Activated CD4-positive, alpha-beta T cell treated with anti-CD3 and anti-CD28 coated beads, Interleukin-2, amount 50 U/mL, for 4 hours (primary cell): ENCODE results near the gene CASP2.

Experiments used
- DNase-seq, 2 experiments: peaks; one replicate each; pipeline ENCODE4 v3.0.0-alpha.2; 2020

Gene CASP2

DNA sequence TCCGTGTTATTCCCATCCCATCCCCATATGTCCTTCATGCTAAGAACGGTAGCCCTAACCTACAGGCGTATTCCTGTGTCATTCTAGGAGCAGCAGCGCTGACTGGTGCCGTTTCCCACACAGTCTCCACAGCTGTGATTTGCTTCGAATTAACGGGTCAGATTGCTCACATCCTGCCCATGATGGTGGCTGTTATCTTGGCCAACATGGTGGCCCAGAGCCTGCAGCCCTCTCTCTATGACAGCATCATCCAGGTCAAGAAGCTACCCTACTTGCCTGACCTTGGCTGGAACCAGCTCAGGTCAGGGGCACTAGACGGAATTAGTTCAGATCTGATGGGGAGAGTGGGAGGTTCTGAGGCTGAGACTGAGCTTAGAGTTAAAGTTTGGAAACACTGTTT, 53.7 kb downstream of the CASP2 start:
- DNase-seq: no peak

DNA sequence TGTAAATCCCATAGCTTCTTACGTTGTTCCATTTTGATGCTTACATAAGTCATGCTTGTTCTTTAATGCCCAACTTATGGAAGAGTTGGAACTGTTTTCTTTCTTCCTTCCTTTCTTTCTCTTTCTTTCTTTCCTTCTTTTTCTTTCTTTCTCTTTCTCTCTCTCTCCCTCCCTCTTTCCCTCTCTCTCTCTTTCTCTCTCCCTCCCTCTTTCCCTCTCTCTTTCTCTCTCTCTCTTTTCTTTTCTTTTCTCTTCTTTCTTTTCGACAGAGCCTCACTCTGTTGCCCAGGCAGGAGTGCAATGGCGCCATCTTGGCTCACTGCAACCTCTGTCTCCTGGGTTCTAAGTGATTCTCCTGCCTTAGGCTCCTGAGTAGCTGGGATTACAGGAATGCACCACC, 55.4 kb downstream of the CASP2 start:
- DNase-seq: no peak

DNA sequence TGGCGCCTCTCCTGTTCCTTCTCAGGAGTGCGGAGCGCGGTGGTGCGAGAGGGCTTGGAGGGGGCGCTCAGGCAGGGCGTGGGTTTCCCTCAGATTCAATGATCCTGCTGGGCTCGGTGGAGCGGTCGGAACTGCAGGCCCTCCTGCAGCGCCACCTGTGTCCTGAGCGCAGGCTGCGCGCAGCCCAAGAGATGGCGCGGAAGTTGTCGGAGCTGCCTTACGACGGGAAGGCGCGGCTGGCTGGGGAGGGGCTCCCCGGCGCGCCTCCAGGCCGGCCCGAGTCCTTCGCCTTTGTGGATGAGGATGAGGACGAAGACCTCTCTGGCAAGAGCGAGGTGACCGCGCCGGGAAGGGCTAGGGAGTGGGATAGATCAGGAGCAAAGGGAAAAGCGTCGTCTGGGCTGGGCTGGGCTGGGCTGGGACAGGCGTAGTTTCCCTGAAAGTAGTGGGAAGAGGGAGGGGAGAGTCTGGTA, 57.3 kb downstream of the CASP2 start:
- DNase-seq: peak; percentile 49 to 60

DNA sequence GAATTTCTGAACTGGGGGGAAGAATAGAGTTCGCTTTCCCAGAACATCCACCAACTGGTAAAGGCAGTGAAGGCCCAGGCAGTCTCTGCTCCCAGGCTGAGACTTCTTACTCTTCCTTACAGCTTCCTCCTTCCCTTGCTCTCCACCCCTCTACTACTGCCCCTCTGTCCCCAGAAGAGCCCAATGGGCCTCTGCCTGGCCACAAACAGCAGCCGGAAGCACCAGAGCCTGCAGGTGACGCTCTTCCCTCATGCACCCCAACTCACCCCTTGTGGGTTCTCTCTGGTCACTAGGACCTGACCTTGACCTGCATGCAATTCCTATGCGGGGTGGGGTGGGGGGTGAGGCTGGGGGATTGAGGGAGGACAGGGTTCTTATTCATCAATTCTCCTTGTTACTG, 57.9 kb downstream of the CASP2 start:
- DNase-seq: no peak

DNA sequence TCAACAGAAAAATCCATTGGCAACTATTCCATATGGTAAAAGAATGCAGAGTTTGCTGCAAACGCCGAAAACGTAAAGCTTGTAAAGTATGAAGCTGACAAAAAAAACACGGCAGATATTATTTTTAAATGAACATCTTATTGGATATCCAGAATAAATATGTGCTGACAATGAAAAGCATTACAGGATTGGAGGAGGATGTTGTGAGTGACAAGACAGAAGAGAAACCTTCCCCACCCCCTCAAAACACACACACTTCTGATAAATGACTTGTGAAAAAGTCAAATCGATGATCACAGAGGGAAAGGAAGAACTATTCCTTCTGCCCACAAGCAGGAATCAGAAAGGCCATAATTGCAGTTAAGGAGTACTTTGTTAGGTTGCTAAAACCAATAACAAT, 59.8 kb downstream of the CASP2 start:
- no peak for DNase-seq

DNA sequence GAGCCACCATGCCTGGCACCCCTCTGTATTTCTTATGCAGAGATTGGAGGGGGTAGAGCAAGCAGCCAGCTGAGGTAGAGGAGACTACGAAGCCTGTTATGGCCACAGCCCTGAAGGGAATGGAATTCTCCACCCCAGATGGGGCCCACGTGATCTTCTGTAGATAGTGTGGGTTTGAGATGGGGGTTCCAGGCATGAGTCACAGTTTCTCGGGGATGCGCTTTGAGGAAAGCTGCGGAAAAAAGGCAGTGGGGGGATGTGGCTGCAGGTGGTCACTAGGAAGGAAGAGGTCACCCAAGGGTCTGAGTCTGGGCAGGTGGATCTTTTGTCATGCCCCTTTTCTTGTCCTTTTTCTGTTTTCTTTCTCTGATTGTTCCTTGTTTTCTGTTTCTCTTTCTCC, 62.9 kb downstream of the CASP2 start:
- DNase-seq: no peak

DNA sequence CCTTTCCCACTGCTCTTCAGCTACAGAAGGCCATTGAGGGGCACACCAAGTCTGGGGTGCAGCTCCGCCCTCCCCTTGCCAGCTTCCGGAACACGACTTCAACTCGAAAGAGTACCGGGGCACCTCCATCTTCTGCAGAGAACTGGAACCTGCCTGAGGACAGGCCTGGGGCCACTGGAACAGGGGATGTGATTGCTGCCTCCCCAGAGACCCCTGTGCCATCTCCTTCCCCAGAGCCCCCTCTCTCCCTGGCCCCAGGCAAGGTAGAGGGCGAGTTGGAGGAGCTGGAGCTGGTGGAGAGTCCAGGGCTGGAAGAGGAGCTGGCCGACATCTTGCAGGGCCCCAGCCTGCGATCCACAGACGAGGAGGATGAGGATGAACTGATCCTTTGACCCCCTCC, 63.4 kb downstream of the CASP2 start:
- DNase-seq: no peak

DNA sequence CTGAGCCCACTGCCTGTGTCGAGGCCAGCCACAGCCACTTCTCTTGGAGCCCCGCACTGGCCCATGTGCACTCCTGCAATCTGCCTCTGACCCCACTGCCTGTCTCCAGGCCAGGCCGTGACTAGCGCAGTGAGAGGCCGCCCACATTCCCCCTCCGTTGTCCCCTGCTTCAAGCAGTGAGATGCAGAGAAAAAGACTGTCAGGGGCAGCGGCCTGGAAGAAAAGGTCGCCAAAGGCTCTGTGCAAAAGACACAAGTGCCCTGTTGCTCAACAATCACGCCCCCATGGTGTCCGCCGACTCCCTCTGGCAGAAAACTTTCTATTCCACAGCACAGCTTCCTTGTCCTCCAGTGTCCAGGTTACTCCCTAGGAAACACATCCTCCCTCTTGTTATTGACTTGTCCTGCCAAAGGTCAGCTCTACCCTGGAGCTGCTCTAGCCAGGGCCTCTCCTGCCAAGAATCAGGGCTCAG, 64.4 kb downstream of the CASP2 start:
- no peak for DNase-seq

DNA sequence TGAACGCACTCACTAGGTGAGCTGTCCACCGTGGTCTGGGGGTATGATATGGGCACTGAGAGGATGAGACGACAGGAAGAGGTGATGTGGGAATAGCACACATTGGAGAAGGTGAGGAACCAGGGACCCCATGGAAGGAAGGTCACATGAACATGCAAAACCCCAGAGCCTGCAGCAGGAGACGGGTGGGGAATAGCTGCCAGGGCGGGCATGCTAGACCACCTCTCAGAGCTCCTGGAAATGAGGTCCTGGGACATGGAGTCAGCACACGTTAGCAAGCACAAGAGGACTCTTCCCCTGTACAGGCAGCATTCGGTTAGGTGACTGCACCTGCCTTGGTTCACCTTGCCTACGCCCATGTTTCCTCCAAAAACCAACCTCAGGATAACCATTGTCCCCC, 66.2 kb downstream of the CASP2 start:
- DNase-seq: no peak

DNA sequence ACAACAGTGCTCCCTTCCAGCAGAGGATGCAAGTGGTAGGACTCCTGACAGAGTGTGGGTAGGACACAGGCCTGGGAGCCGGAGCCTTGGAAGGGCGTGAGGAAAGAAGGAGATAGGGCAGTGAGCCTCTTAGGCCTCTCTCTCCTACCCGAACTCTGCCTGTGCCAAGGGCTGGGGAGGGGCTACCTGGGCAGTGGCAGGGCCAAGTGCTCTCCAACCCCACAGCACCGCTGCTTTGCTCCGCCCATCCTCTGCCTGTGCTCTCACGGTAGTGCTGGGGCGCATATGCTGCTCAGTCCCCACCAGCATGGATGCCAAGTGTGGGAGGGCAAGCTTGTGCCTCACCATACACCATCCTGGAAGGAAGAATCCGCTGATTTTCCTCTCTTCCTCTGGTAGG, 66.8 kb downstream of the CASP2 start:
- DNase-seq: no peak

DNA sequence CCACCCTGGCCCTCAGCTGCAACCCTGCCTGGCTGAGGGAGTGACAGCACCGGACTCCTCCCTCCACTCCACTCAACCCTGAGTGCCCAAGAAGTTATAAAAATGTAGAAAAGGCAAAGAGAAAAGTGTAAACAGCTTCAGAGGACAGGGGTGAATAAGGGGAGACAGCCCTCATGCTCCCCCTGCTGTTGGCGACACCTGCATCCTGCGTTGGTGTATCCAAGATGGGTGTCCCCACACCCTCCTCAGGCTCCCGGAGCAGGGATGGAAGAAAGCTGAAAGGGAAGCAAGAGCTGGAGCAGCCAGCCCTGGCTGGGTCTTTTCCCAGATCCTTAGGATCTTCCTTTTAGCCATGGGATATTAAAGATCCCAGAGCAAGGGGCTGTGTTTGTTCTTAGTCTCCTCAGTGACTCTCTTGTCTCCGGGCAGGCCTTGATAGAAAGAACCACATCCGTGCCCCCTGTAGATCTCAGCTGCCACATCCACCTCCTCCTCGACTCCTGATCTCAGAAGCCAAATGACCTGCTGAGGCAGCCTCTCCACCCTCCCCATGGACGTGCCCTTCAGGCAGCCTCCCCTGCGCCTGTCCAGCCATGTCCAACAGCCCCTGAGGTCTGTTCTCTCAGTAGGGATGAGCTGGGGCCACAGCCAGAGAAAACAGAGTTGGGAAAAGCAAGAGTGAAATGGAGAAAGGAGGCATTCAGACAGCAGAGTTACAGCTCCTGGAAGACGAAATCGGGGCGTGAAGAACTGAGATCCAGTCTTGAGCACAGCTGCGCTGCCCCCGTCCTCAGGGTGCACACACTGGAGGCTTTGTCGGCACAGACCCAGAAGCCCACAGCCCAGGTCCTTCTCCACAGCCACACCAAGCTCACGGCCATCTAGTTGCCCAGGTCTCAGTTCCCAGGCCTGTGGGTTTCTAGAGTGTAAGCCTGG, 67.6 kb downstream of the CASP2 start:
- no peak for DNase-seq

DNA sequence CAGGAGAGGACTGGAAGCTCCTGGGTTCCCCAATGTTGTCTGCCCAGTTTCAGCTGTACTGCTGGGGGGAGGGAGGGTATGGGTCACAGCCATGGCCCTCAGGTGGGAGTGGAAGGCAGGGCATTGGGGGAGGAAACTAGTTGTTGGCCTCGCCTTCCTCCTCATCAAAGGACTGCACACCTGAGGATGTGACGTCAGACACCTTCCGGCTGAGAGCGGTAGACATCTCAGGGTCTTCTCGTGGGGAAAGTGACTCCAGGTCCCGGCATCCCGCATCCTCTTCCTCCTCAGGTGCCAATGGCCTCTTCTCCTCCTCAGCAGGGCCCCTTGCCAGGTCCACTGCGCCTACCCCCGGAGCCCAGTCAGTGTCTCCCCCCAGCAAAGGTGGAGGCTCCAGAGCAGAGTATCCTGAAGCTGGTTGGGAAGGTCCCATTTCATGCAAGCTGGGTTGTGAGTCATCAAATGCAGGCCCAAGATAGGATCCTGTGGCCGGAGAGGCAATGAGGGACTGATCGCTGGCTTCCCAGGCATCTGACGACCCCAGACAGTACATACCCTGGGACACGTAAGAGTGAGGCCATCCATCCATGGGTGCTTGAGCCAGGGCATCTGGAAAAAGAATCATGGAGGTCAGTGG, 68.4 kb downstream of the CASP2 start:
- DNase-seq: no peak
